HCT116 (cell line): Measurements from ENCODE around the gene DAGLA. TPM values are rescaled to one million over a fixed set of nuclear protein-coding genes. Genes with fewer than 3 reads are reported as not detected.

ENCODE experiments used
- ATAC-seq: fragments of 200-7000 bp; cut with Tn5 transposase; 2 replicates; pipeline ENCODE4 v1.9.1; 2020; ENCODE audit warnings: mild to moderate bottlenecking, moderate library complexity
- BruUV-seq: library from RNA; stranded (reverse); fragments of 400-500 nt; replicated peaks from 2 replicates; lab custom pipeline; 2021; lab: Mats Ljungman, UMichigan
- CTCF ChIA-PET: fragments of 300-600 bp; sonication (Branson Sonifier 250); formaldehyde crosslinking; loops from one replicate; lab custom pipeline; 2021; ENCODE audit warnings: antibody characterized with exemption; lab: Charles Lee
- POLR2A ChIA-PET: fragments of 300-600, 350-600 bp; sonication (Branson Sonifier 250); formaldehyde crosslinking; loops from one replicate; lab custom pipeline; 2021; ENCODE audit warnings: antibody characterized with exemption; lab: Charles Lee
- RAD21 ChIA-PET, 2 experiments: fragments of 300-600 bp; sonication (Branson Sonifier 250); formaldehyde crosslinking; loops; one replicate each; lab custom pipeline; 2023; ENCODE audit warnings: low total read pairs in 2 of 2; ENCODE audit not compliant: uncharacterized antibody in 2 of 2, unreplicated experiment in 2 of 2, low non-redundant PET in 1 of 2; lab: Charles Lee
- DNase-seq: peaks from one replicate; pipeline ENCODE4 v3.0.0-alpha.2; 2010; ENCODE audit warnings: low read depth, low spot score
- H2AFZ ChIP-seq: fragments of 200-600 bp; shearing (Covaris generic), sonication (generic); 2 replicates; pipeline ENCODE4 v1.6.1; 2017; ENCODE audit warnings: low read depth, mixed run types, mixed read lengths, antibody characterized with exemption, low read length; ENCODE audit not compliant: poor library complexity, severe bottlenecking
- H3K27ac ChIP-seq: 2 replicates; pipeline ENCODE4 v1.5.1; 2012; ENCODE audit warnings: low read depth, low read length
- H3K27me3 ChIP-seq: fragments of 200-600 bp; sonication (generic); 2 replicates; pipeline ENCODE4 v1.6.1; 2016; ENCODE audit warnings: mixed run types, low read length, mixed read lengths; ENCODE audit not compliant: insufficient read depth
- H3K36me3 ChIP-seq, 2 experiments: fragments of 200-500 bp in 1 of 2; fragments of 200-600 bp in 1 of 2; sonication (Bioruptor generic) in 1 of 2; sonication (generic) in 1 of 2; 2 replicates each; pipeline versions ENCODE4 v1.5.1 to v1.6.1; 2014 to 2016; ENCODE audit warnings: low read length in 2 of 2, inconsistent platforms in 1 of 2, mixed read lengths in 1 of 2, mixed run types in 1 of 2; ENCODE audit not compliant: insufficient read depth in 2 of 2, control insufficient read depth in 1 of 2
- H3K4me1 ChIP-seq, 2 experiments: fragments of 200-600 bp in 1 of 2; sonication (generic) in 1 of 2; 2 replicates each; pipeline versions ENCODE4 v1.5.1 to v1.6.1; 2012 to 2017; ENCODE audit warnings: low read length in 2 of 2, inconsistent platforms in 1 of 2, mild to moderate bottlenecking in 1 of 2, mixed read lengths in 1 of 2, mixed run types in 1 of 2, moderate library complexity in 1 of 2; ENCODE audit not compliant: insufficient read depth in 2 of 2, control insufficient read depth in 1 of 2
- H3K4me2 ChIP-seq: fragments of 200-600 bp; sonication (generic); 2 replicates; pipeline ENCODE4 v1.6.1; 2017; ENCODE audit warnings: mixed run types, low read length, mixed read lengths
- H3K4me3 ChIP-seq, 2 experiments: fragments of 200-600 bp in 1 of 2; sonication (generic) in 1 of 2; replicated peaks in 1 of 2; 2 replicates each; pipeline ENCODE4 v1.5.1; 2011 to 2016; ENCODE audit warnings: low read length in 2 of 2, control low read depth in 1 of 2, low read depth in 1 of 2, mild to moderate bottlenecking in 1 of 2, mixed read lengths in 1 of 2, mixed run types in 1 of 2
- H3K79me2 ChIP-seq: fragments of 200-600 bp; sonication (generic); 2 replicates; pipeline ENCODE4 v1.6.1; 2017; ENCODE audit warnings: mild to moderate bottlenecking, mixed run types, low read length, moderate library complexity, mixed read lengths; ENCODE audit not compliant: insufficient read depth
- H3K9ac ChIP-seq: fragments of 200-600 bp; sonication (generic); 2 replicates; pipeline ENCODE4 v1.6.1; 2016; ENCODE audit warnings: low read length, mixed read lengths
- H3K9me2 ChIP-seq: fragments of 200-600 bp; sonication (generic), shearing (Covaris generic); 2 replicates; pipeline ENCODE4 v1.6.1; 2017; ENCODE audit warnings: mixed run types, mild to moderate bottlenecking, moderate library complexity; ENCODE audit not compliant: insufficient read depth
- H3K9me3 ChIP-seq, 2 experiments: fragments of 200-500 bp in 1 of 2; fragments of 200-600 bp in 1 of 2; sonication (Bioruptor generic) in 1 of 2; sonication (generic) in 1 of 2; 2 replicates each; pipeline ENCODE4 v1.6.1; 2014 to 2017; ENCODE audit warnings: low read length in 2 of 2, mixed read lengths in 2 of 2, inconsistent platforms in 1 of 2, low read depth in 1 of 2, mild to moderate bottlenecking in 1 of 2, mixed run types in 1 of 2, moderate library complexity in 1 of 2; ENCODE audit not compliant: control insufficient read depth in 1 of 2, insufficient read depth in 1 of 2
- H4K20me1 ChIP-seq: fragments of 200-600 bp; sonication (generic), shearing (Covaris generic); 2 replicates; pipeline ENCODE4 v1.6.1; 2017; ENCODE audit warnings: mixed run types, mild to moderate bottlenecking, moderate library complexity; ENCODE audit not compliant: insufficient read depth
- ATF3 ChIP-seq: IDR thresholded peaks from 2 replicates; pipeline ENCODE4 v1.6.1; 2012
- CEBPB ChIP-seq: IDR thresholded peaks from 2 replicates; pipeline ENCODE4 v1.6.1; 2012; ENCODE audit warnings: low read depth
- CTCF ChIP-seq, 3 experiments: fragments of 200-600 bp in 1 of 3; sonication (generic) in 1 of 3; IDR thresholded peaks in 2 of 3; conservative IDR thresholded peaks in 1 of 3; 2 replicates each; pipeline ENCODE4 v1.5.1; 2012 to 2017; ENCODE audit warnings: low read depth in 2 of 3, low read length in 2 of 3, antibody characterized with exemption in 1 of 3, borderline replicate concordance in 1 of 3, control low read depth in 1 of 3, mild to moderate bottlenecking in 1 of 3, mixed read lengths in 1 of 3, mixed run types in 1 of 3, moderate library complexity in 1 of 3; ENCODE audit not compliant: insufficient read depth in 1 of 3
- EGR1 ChIP-seq: IDR thresholded peaks from 2 replicates; pipeline ENCODE4 v1.6.1; 2012; ENCODE audit warnings: low read depth
- ELF1 ChIP-seq: IDR thresholded peaks from 2 replicates; pipeline ENCODE4 v1.6.1; 2012; ENCODE audit warnings: low read depth, borderline replicate concordance
- POLR2A ChIP-seq: IDR thresholded peaks from 2 replicates; pipeline ENCODE4 v1.7.0; 2011; ENCODE audit warnings: borderline replicate concordance; ENCODE audit not compliant: insufficient read depth, insufficient read length; ENCODE audit errors: extremely low read depth
- RAD21 ChIP-seq: IDR thresholded peaks from 2 replicates; pipeline ENCODE4 v1.6.1; 2012; ENCODE audit warnings: low read depth, mild to moderate bottlenecking
- SIN3A ChIP-seq: IDR thresholded peaks from 2 replicates; pipeline ENCODE4 v1.6.1; 2012; ENCODE audit warnings: low read depth
- SRF ChIP-seq: IDR thresholded peaks from 2 replicates; pipeline ENCODE4 v1.6.1; 2012; ENCODE audit warnings: low read depth
- ZFX ChIP-seq: fragments of 450-650 bp; IDR thresholded peaks from 2 replicates; pipeline ENCODE4 v1.6.1; 2017
- ZNF274 ChIP-seq: fragments of 200-500 bp; sonication (Bioruptor generic); IDR thresholded peaks from 2 replicates; pipeline ENCODE4 v1.6.1; 2014; ENCODE audit warnings: mild to moderate bottlenecking, low read depth, low read length, inconsistent platforms
- intact Hi-C: fragments of 100-400 bp; cut with micrococcal nuclease; formaldehyde crosslinking; loops from 2 replicates; pipeline ENCODE4 v1.10.0; 2022
- total RNA-seq: library from RNA; stranded (reverse); gene quantifications from one replicate; pipeline ENCODE4 v1.2.1, GENCODE V29; 2021; ENCODE audit not compliant: unreplicated experiment
- TF ChIP-seq, protein P1 (sequence below): IDR thresholded peaks from 2 replicates; pipeline ENCODE4 v1.6.1; 2012
- TF ChIP-seq, protein P2 (sequence below): IDR thresholded peaks from 2 replicates; pipeline ENCODE4 v1.6.1; 2012; ENCODE audit warnings: low read depth

DAGLA gene
- total RNA-seq, 1 experiment from 2014 or later = 2.7 TPM

- TF ChIP-seq SIN3A = no peak
- no peak for TF ChIP-seq SRF
- no peak for TF ChIP-seq EGR1
- TF ChIP-seq RAD21 = no peak
- TF ChIP-seq, protein P1, sequence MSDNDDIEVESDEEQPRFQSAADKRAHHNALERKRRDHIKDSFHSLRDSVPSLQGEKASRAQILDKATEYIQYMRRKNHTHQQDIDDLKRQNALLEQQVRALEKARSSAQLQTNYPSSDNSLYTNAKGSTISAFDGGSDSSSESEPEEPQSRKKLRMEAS = no peak
- TF ChIP-seq CTCF (IDR thresholded peaks at IDR 0.05 in 2 of 3, conservative IDR thresholded peaks at IDR 0.05 in 1 of 3; ENCODE audit: borderline replicate concordance in 1 of 3, insufficient read depth in 1 of 3, low read depth in 2 of 3, low read length in 2 of 3) = no peak
- TF ChIP-seq ZNF274 = no peak
- no peak for TF ChIP-seq POLR2A
- TF ChIP-seq ELF1 = no peak
- TF ChIP-seq ATF3 = no peak
- no peak for TF ChIP-seq CEBPB
- TF ChIP-seq, all 23 proteins: peak for 0
Measured at GRCh38 chr11:61713906-61714305, 33.7 kb downstream of the DAGLA start (continued).

- H3K9me2 ChIP-seq = no peaks in the 10 kb centered on the region
- no peak overlapping the region for H3K4me3 ChIP-seq
- POLR2A ChIA-PET = no interaction called here
- ATAC-seq (no peak), DNase-seq (no peak)
- no peaks in the 10 kb centered on the region for H4K20me1 ChIP-seq
- TF ChIP-seq, protein P2, sequence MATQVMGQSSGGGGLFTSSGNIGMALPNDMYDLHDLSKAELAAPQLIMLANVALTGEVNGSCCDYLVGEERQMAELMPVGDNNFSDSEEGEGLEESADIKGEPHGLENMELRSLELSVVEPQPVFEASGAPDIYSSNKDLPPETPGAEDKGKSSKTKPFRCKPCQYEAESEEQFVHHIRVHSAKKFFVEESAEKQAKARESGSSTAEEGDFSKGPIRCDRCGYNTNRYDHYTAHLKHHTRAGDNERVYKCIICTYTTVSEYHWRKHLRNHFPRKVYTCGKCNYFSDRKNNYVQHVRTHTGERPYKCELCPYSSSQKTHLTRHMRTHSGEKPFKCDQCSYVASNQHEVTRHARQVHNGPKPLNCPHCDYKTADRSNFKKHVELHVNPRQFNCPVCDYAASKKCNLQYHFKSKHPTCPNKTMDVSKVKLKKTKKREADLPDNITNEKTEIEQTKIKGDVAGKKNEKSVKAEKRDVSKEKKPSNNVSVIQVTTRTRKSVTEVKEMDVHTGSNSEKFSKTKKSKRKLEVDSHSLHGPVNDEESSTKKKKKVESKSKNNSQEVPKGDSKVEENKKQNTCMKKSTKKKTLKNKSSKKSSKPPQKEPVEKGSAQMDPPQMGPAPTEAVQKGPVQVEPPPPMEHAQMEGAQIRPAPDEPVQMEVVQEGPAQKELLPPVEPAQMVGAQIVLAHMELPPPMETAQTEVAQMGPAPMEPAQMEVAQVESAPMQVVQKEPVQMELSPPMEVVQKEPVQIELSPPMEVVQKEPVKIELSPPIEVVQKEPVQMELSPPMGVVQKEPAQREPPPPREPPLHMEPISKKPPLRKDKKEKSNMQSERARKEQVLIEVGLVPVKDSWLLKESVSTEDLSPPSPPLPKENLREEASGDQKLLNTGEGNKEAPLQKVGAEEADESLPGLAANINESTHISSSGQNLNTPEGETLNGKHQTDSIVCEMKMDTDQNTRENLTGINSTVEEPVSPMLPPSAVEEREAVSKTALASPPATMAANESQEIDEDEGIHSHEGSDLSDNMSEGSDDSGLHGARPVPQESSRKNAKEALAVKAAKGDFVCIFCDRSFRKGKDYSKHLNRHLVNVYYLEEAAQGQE = no peak
- no peak for TF ChIP-seq ZFX
- no peaks in the 10 kb centered on the region for H3K9me3 ChIP-seq
- no TSS peak for BruUV-seq
- no peaks in the 10 kb centered on the region for H3K27me3 ChIP-seq
- H3K4me1 ChIP-seq = peaks cover 0 to 7% of the 10 kb centered on the region in 2 experiments; a peak in 1 of 4 replicates
- intact Hi-C loops = no loop called here
- H2AFZ ChIP-seq = no peak overlapping the region
- CTCF ChIA-PET = no interaction called here
- RAD21 ChIA-PET = no interaction called here
- H3K4me2 ChIP-seq = no peak overlapping the region
- no peaks in the 10 kb centered on the region for H3K79me2 ChIP-seq
- H3K27ac ChIP-seq = no peak overlapping the region
- no peaks in the 10 kb centered on the region for H3K36me3 ChIP-seq
- H3K9ac ChIP-seq = no peak overlapping the region
Measured at GRCh38 chr11:61714316-61714715, 34.1 kb downstream of the DAGLA start.
